ENCODE data around the gene RGS10.
"Not testable (repeated sequence)": the region's sequence is repeated elsewhere in the genome, so short reads cannot be mapped to it uniquely, and the experiment has no call there.

Gene RGS10

GRCh38 chr10:119542988-119543813 is 682 bp upstream of the RGS10 start:
- H3K4me1 Mint-ChIP-seq, result peaks cover 46% of the 10 kb centered on the region
- H3K4me3 Mint-ChIP-seq, result peak overlapping the region; percentile 75
- H3K9me3 Mint-ChIP-seq, result no peaks in the 10 kb centered on the region
- peak overlapping the region; percentile 54 for H3K27ac Mint-ChIP-seq
- ATAC-seq, result peak; percentile 67
- peaks cover 10% of the 10 kb centered on the region for H3K27me3 Mint-ChIP-seq
- peaks cover 6% of the 10 kb centered on the region for H3K36me3 Mint-ChIP-seq

GRCh38 chr10:119541459-119542356 is 811 bp downstream of the RGS10 start:
- Mint-ChIP-seq H3K4me1 (peaks cover 61% of the 10 kb centered on the region), H3K27me3 (no peaks in the 10 kb centered on the region), H3K4me3 (peak overlapping the region; percentile 90), H3K9me3 (no peaks in the 10 kb centered on the region), H3K36me3 (peaks cover 6% of the 10 kb centered on the region), H3K27ac (peak overlapping the region; percentile 84)
- ATAC-seq, result peak; percentile 35

DNA sequence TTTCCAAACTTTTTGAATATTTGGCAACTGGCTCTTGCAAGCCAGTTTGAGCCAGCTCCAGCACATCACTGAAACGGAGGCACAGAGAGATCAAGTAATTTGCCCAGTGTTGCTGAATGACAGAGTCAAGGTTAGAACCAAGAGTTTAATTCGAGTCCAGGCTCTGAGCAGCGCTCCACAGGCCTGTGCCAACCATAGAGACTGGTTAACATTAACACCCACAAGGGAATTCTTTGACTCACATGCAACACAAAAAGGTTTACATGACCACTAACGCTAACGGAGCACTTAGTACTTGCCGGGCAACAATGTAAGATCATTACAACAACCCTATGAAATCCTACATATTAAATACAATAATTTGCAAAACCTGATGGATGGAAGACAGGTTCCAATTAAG is 1.5 kb downstream of the RGS10 start:
- H3K27ac Mint-ChIP-seq, result peak overlapping the region; percentile 84
- peak overlapping the region; percentile 90 for H3K4me3 Mint-ChIP-seq
- H3K4me1 Mint-ChIP-seq, result peaks cover 63% of the 10 kb centered on the region
- peaks cover 6% of the 10 kb centered on the region for H3K36me3 Mint-ChIP-seq
- ATAC-seq, result no peak
- no peaks in the 10 kb centered on the region for H3K9me3 Mint-ChIP-seq
- no peaks in the 10 kb centered on the region for H3K27me3 Mint-ChIP-seq

GRCh38 chr10:119540038-119540437 is 2.5 kb downstream of the RGS10 start:
- H3K4me3 Mint-ChIP-seq, result peak overlapping the region; percentile 40
- peaks cover 69% of the 10 kb centered on the region for H3K4me1 Mint-ChIP-seq

DNA sequence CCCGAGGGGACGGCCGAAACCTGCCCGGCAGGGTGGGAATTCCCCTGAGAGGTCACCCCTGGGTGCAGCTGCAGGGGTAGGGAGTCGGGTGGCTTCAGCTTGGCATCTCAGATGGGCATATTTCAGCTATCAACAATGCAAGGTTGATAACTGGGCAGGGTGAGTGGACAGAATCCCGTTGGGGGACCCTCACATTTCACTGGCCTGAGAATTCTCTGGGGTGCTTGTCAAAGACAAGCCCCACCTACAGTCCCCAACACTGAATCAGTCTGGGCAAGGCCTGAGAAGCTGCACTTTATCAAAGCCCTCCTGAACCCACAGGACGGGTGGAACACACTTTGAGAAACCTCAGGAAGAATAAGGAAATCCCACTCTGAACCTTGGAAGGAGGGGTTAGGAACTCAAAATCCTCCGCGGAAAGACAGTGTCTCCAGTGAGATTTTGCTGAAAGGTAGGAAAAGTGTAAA is 3.1 kb downstream of the RGS10 start:
- ATAC-seq, result no peak
- H3K27ac Mint-ChIP-seq, result peak overlapping the region; percentile 55
- peaks cover 69% of the 10 kb centered on the region for H3K4me1 Mint-ChIP-seq
- H3K4me3 Mint-ChIP-seq, result peak overlapping the region; percentile 50
- peaks cover 6% of the 10 kb centered on the region for H3K36me3 Mint-ChIP-seq
- no peaks in the 10 kb centered on the region for H3K9me3 Mint-ChIP-seq
- H3K27me3 Mint-ChIP-seq, result no peaks in the 10 kb centered on the region

More at GRCh38 chr10:119540038-119540437, 2.5 kb downstream of the RGS10 start:
- no peaks in the 10 kb centered on the region for H3K27me3 Mint-ChIP-seq
- no peak for ATAC-seq
- peak overlapping the region; percentile 84 for H3K27ac Mint-ChIP-seq
- peaks cover 6% of the 10 kb centered on the region for H3K36me3 Mint-ChIP-seq
- H3K9me3 Mint-ChIP-seq, result no peaks in the 10 kb centered on the region

DNA sequence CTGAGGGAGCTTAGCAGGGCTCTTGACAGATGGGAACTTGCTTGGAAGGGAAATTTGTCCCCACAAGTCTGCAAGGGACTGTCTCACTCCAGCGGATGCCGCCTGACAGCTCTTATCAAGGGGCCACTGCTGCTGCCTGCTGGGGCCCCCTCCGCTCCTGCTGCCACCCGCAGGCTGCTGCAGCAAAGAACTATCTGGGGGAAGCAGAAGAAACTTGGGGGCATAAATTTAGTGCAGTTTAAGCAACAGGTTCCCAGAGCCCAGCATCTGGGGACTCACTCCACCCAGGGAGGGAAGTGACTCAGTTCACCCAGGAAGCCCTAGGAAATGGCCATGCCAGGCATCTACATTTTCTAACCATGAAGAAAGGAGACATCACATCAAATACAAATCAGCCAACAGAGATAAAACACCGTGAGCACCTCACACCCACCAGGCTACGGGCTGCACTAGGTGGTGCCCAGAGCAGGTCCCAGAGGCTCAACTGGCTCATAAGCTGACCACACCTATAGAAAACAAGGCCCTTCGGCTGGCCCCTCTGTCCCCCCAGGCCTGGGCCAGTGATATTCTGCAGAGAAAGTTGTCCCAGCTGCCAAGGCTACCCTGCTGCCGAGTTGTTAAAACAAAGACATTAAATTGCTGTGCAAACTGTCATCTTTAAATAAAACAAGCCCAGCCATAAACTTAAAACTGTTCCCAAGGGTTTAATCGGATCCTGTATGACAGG is 3.7 kb downstream of the RGS10 start:
- peaks cover 66% of the 10 kb centered on the region for H3K4me1 Mint-ChIP-seq
- H3K4me3 Mint-ChIP-seq, result peak overlapping the region; percentile 50
- H3K27me3 Mint-ChIP-seq, result no peaks in the 10 kb centered on the region
- no peak for ATAC-seq
- H3K27ac Mint-ChIP-seq, result peak overlapping the region; percentile 55
- peaks cover 6% of the 10 kb centered on the region for H3K36me3 Mint-ChIP-seq
- H3K9me3 Mint-ChIP-seq, result no peaks in the 10 kb centered on the region

DNA sequence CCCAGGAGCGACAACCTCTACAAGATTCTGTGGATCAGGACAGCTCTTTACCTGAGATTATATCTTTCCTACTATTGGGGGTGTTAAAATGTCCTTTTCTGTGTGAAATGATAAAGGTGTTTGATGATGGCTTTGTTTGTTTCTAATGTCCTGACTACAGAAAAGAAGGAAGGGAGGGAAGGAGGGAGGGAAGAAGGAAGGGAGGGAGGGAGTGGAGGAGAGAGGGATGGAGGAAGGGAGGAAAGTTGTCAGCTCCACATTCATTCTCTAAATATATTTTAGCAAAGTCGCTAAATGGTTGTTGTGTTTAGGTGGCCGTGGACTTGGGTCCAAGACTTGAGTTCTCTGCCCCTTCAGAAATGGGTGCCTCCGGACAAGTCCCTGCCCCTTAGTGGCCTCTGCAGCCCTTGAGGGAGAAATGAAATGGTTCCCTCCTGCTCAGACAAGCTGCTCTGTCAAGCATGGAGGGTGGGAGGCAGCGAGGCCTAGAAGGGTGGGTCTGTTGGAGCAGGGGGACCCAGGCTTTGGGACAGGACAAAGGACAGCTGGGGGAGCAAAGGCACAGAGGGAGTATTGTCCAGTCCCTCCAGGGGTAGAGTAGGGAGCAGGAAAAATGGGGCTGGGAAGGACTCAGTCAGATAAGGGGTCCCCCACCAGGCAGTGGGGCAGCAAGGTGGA is 4.4 kb downstream of the RGS10 start:
- Mint-ChIP-seq H3K36me3 (peaks cover 6% of the 10 kb centered on the region), H3K4me1 (peaks cover 61% of the 10 kb centered on the region), H3K4me3 (peak overlapping the region; percentile 24), H3K9me3 (no peaks in the 10 kb centered on the region), H3K27me3 (no peaks in the 10 kb centered on the region), H3K27ac (peak overlapping the region; percentile 55)
- no peak for ATAC-seq

- no peak for ATAC-seq
- Mint-ChIP-seq H3K27me3 (no peaks in the 10 kb centered on the region), H3K27ac (no peak overlapping the region), H3K4me1 (peaks cover 57% of the 10 kb centered on the region), H3K9me3 (no peaks in the 10 kb centered on the region), H3K4me3 (no peak overlapping the region), H3K36me3 (peaks cover 12% of the 10 kb centered on the region)
Measured at GRCh38 chr10:119536508-119537025, 6.0 kb downstream of the RGS10 start.

DNA sequence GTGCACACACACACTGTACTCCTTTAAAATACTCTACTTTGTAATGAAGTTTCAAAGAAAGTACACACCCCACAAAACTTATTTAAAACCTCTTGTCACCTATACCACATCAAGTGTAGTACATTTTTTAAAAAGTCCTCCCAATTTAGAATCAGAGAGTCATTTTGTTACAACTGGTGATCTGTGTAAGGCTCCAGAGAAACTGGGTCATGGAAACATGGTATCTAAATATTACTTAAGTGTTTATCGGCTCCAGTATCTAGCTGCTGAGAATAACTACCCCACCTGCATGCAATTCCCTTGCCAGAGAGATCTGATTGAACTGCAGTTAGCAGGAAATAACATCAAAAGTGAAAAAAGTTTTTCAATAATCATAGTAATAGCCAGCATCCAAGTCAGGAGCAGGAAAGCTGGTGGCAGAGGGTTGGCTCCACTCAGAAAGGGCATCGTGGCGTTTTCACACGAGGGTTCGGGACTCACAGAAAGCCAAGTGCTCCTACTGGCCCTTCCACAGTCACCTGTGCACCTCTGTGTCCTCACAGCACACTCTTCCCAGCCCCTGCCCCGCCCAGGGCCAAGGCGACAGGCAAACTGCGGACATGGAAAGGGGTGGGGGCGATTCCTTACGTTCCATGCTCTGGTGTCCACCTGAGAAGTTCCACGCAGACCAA is 6.5 kb downstream of the RGS10 start:
- no peak for ATAC-seq
- Mint-ChIP-seq H3K27ac (no peak overlapping the region), H3K9me3 (no peaks in the 10 kb centered on the region), H3K36me3 (peaks cover 12% of the 10 kb centered on the region), H3K4me3 (no peak overlapping the region), H3K4me1 (peaks cover 51% of the 10 kb centered on the region), H3K27me3 (no peaks in the 10 kb centered on the region)

GRCh38 chr10:119535305-119535704 is 7.2 kb downstream of the RGS10 start:
- Mint-ChIP-seq H3K4me1 (peaks cover 45% of the 10 kb centered on the region), H3K4me3 (no peak overlapping the region)

DNA sequence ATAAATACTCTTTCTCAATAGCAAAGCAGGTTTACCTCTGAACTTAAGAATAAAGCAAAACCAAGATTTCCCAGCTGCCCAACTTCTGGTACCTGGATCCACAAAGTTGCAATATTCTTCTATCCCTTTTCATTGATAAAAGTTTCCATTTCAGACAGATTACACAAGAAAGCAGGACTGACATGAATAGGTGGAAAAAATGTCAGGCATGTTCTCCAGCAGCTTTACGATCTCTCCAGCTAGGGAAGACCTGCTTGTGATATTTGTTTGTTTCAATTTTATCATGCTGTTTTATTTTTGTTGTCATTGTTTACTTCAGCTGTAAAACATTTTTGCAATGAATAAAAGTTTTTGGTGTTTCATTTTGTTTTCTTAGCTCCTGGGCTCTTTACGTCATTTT is 9.0 kb downstream of the RGS10 start:
- H3K27me3 Mint-ChIP-seq, result no peaks in the 10 kb centered on the region
- no peaks in the 10 kb centered on the region for H3K9me3 Mint-ChIP-seq
- no peak overlapping the region for H3K4me3 Mint-ChIP-seq
- no peak overlapping the region for H3K27ac Mint-ChIP-seq
- peaks cover 6% of the 10 kb centered on the region for H3K36me3 Mint-ChIP-seq
- ATAC-seq, result no peak
- H3K4me1 Mint-ChIP-seq, result peaks cover 37% of the 10 kb centered on the region

More at GRCh38 chr10:119535305-119535704, 7.2 kb downstream of the RGS10 start:
- Mint-ChIP-seq H3K9me3 (no peaks in the 10 kb centered on the region), H3K36me3 (peaks cover 11% of the 10 kb centered on the region), H3K27me3 (no peaks in the 10 kb centered on the region), H3K27ac (no peak overlapping the region)
- ATAC-seq, result no peak

DNA sequence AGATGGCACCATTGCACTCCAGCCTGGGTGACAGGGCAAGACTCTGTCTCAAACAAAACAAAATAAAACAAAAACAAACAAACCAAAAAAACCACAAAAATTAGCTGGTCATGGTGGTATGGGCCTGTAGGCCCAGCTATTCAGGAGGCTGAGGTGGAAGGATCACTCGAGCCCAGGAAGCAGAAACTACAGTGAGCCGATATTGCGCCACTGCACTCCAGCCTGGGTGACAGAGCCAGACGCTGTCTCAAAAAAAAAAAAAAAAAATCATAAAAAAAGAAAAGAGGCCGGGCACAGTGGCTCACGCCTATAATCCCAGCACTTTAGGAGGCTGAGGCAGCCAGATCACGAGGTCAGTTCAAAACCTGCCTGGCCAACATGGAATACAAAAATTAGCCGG is 9.7 kb downstream of the RGS10 start:
- H3K4me3 Mint-ChIP-seq, H3K27me3 Mint-ChIP-seq, ATAC-seq, H3K27ac Mint-ChIP-seq, H3K36me3 Mint-ChIP-seq, H3K9me3 Mint-ChIP-seq: not testable (repeated sequence)
- peaks cover 30% of the 10 kb centered on the region for H3K4me1 Mint-ChIP-seq

- H3K9me3 Mint-ChIP-seq, H3K27me3 Mint-ChIP-seq, ATAC-seq, H3K4me3 Mint-ChIP-seq, H3K36me3 Mint-ChIP-seq, H3K27ac Mint-ChIP-seq: not testable (repeated sequence)
- H3K4me1 Mint-ChIP-seq, result peaks cover 26% of the 10 kb centered on the region
Measured at GRCh38 chr10:119532251-119532650, 10.3 kb downstream of the RGS10 start.

GRCh38 chr10:119531067-119531466 is 11.5 kb downstream of the RGS10 start:
- Mint-ChIP-seq H3K36me3 (peaks cover 12% of the 10 kb centered on the region), H3K4me3 (no peak overlapping the region), H3K4me1 (peaks cover 25% of the 10 kb centered on the region), H3K27me3 (no peaks in the 10 kb centered on the region), H3K9me3 (no peaks in the 10 kb centered on the region), H3K27ac (no peak overlapping the region)
- no peak for ATAC-seq

All from stimulated activated memory B cell treated with anti-CD40 and anti-IgM and Interleukin-4, amounts not matched to agents 10 μg/mL and 1 μg/mL and 100 μg/mL, for 72 hours (primary cell).